Measurements from ENCODE around the gene CDC42EP4.
"Not testable (repeated sequence)": the region's sequence is repeated elsewhere in the genome, so short reads cannot be mapped to it uniquely, and the experiment has no call there.

Gene CDC42EP4

DNA sequence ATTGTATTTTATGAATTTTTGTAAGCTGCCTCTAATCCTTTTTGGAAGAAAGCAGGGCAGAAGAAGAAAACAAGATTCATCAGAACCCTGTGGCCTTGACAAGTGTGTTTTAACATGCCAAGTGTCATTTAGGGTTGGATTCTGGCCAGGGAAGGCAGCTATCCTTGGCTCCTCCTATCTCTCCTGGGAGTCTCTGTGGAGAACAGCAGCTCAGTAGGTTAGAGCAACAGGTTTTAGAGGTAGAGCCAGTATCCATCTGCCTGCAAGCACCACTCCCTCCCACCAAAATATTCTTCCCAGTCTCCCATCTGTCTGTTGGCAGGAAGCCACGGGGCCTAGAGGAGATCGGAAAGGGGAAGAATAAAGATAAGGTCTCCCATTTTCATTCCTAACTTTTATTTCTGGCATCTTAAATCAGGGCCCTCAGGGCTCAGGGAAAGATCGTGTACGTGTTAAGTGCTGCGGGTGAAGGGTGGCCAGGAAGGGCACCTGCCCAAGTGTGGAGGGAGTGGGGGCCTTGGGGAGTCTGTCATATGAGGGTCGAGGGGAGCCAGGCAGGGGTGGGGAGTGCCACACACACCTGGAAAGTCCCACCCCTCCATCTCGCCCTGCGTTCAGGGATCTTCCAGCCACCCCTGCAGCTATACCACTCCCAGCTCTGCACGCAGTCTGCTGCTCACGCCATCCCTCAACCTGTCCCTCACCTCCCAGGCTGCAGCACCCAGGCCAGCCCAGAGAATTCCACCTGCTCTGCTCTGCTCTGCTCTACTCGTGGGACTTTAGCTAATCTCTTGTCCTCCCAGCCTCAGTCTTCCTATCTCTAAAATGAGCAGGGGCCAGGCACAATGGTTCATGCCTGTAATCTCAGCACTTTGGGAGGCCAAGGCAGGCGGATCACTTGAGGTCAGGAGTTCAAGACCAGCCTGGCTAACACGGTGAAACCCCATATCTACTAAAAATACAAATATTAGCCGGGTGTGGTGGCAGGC lies 33.0 kb downstream of the CDC42EP4 start:
- peak; percentile 40 for DNase-seq

DNA sequence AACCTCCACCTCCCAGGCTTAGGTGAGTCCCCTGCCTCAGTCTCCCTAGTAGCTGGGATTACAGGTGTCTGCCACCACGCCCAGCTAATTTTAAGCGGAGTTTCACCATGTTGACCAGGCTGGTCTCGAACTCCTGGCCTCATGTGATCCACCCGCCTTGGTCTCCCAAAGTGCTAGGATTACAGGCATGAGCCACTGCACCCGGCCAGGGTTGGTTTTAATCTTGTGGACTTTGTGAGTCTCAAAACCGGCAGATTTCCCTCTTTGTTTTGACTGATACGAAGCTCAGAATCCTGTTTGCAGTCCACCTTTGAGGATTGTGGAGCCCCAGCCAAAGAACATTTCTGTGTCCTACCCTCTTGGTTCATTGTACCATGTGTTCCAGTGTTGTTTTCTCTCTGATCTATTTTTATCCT lies 33.7 kb downstream of the CDC42EP4 start:
- no peak for DNase-seq

DNA sequence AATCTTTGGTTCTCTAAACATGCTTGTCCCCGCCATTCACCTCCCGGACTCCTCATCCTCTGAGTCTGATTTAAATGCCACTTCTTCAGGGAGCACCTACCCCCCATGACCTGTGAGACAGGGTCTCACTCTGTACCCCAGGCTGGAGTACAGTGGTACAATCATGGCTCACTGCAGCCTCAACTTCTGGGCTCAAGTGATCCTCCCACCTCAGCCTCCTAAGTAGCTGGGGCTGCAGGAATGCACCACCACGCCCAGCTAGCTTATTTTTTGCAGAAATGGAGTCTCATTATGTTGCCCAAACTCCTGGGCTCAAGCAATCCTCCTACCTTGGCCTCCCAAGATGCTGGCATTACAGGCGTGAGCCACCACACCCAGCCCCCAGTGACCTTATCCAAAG lies 37.3 kb downstream of the CDC42EP4 start:
- DNase-seq = no peak

DNA sequence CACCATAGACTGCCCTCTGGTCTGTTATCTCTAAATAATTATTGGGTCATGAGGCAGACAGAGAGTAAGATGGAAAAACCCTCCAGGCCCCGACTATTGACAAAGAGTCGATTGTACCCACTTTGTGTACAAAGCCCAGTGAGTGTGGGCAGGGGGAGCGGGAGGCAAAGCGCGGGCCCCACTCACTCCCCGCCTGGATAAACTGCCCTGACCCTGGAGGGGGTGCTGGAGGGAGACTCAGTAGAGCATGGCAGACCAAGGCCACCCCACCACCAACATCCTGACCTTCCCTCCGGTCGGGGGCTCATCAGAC lies 38.9 kb downstream of the CDC42EP4 start:
- no peak for DNase-seq

DNA sequence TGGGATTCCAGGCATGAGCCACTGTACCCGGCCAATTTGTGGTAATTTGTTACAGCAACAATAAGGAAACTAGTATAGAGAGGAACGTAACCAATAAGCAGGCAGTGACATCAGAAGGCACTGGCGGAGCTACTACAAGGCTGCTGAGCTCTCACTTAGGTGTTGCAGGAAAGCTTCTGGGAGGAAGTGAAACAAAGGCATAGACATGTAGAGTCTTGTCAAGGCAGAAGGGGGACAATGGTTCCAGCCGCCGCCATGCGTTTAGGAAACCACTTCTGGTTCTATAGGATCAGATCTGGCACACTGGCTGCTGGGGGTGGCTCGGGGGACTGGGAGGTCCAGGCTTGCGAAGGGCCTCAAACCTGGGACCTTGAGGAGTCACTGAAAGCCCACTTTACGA lies 40.7 kb downstream of the CDC42EP4 start:
- DNase-seq = no peak

DNA sequence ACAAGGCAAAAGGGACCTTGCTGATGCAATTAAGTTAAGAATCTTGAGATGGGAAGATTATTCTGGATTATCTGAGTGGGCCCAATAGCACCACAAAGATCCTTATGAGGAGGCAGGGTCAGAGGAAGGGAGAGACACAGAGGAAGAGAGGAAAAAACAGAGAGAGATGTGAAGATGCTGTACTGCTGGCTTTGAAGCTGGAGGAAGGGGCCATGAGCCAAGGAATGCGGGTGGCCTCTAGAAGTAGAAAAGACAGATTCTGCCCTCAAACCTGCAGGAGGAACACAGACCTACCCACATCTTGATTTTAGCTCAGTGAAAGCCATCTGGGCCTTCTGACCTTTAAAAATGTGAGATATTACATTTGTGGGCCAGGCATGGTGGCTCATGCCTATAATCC lies 42.0 kb downstream of the CDC42EP4 start:
- no peak for DNase-seq

DNA sequence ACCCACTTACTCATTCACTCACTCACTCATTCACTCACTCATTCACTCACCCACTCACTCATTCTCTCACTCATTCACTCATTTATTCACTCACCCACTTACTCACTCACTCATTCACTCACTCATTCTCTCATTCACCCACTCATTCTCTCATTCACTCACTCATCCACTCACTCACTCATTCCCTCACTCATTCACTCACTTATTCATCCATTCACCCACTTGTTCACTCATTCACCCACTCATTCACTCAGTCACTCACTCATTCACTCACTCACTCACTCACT lies 42.5 kb downstream of the CDC42EP4 start:
- DNase-seq = no peak

DNA sequence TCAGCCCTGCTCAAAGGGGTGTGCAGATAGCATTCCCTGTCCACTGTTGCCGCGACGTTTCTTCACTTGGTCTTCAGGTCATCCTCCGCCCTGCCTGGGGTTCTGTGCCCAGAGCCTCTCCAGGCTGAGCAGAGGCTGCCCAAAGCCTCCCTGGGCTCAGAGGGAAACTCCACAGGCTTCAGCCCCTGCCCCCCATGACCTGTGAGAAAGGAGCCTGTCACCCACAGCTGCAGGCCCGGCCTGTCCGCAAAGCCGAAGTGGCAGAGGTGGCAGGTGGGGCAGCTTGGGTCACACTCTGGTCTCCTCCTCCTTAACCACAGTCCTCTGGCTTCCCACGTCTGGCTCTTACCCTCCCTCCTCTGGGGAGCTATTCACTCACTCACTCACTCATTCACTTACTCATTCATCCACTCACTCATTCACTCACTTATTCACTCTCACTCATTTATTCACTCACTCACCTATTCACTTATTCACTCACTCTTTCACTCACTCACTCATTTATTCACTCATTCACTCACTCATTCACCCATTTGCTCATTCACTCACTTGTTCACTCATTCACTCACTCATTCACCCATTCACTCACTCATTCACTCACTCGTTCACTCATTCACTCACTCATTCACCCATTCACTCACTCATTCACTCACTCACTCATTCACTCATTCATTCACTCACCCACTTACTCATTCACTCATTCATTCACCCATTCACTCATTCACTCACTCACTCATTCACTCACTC lies 43.0 kb downstream of the CDC42EP4 start:
- no peak for DNase-seq

DNA sequence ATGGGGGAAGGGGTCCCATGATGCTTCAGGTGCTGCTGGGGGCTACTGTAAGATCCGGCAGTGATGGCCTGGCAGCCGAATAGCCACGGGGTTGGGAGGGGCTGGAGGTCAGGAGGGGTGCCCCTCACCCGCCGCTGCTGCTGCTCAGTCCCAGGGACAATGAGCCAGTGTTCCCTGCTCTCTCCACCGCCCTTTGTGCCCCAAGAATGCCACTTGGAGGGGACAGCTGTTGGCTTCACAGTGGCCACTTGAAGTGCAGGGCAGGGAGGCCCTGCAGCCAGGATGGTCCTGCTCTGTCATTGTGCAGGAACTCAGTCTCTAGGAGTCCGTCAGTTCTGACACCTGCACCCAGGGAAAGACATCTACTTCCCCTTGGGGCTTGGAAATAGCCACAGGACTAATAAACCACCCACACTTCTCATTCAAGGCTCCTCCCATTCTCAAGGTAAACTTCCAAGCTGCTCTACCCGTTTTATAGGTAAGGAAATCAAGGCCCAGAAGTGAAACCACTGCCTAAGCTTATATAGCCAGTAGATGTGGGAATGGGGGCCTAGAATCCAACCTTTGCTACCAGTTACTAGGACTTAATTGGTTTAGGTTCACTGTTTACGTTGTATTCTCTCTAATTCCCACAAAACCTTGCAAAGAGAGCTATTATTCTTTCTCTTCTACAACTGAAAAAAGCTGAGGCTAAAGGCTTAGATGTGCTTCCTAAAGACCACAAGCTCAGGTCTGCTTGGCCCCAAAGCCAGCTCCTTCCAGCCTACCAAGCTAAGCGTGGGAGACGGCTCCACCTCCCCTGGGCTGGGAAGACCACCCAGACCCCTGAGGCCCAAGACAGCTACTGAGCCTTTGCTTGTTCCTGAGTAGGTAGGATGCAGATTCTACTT lies 43.9 kb downstream of the CDC42EP4 start:
- no peak for DNase-seq

DNA sequence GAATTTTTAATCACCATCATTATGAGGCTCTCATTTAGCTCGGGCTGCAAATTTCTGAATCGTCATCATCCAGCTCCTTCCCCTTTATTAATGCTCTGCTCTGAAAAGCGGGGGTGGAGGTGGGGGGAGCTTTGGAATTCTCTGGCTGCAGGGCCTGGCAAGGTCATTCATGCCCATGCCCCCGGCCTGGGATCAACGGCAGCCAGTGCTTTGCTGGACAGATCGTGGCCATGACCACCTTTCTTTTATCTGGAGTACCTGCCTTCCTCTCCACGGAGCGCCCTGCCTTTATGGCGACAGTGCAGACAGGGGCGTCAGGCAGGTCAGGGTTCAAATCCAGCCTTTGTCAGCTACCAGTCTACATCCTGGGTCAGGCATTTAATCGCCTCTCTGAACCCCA lies 45.0 kb downstream of the CDC42EP4 start:
- no peak for DNase-seq

DNA sequence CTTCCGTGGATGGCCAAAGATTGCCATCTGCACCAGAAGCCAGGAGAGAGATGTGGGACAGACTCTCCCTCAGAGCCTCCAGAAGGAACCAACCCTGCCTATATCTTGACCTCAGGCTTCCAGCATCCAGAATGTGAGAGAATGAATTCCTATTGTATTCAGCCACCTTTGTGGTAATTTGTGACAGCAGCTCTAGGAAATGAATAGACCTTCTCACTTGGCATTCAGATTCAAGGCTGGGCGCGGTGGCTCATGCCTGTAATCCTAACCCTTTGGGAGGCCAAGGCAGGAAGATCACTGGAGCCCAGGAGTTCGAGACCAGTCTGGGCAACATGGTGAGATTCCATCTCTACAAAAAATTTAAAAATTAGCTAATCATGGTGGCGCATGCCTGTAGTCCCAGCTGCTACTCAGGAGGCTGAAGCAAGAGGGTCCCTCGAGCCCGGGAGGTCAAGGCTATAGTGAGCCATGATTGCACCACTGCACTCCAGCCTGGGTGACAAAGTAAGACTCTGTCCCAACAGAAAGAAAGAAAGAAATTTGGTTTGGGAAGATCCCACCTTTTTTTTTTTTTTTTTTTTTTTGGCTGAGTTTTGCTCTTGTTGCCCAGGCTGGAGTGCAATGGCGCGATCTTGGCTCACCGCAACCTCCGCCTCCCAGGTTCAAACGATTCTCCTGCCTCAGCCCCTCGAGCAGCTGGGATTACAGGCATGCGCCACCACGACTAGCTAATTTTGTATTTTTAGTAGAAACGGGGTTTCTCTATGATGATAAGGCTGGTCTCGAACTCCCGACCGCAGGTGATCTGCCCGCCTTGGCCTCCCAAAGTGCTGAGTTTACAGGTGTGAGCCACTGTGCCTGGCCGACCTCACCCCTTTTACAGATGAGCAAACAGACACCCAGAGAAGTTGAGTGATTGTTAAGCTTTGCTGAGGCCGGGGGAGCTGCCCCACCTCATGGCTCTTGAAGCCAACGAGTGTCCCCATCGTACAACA lies 45.9 kb downstream of the CDC42EP4 start:
- no peak for DNase-seq

DNA sequence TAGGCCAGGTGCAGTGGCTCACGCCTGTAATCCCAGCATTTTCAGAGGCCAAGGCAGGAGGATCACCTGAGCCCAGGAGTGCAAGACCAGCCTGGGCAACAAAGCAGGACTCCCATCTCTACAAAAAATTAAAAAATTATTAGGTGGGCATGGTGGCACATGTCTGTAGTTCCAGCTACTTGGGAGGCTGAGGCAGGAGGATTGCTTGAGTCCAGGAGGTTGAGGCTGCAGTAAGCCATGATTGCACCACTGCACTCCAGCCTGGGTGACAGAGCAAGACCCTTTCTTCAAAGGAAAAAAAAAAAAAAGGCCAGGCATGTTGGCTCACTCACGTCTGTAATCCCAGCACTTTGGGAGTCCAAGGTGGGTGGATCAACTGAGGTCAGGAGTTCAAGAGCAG lies 47.4 kb downstream of the CDC42EP4 start:
- not testable (repeated sequence) for DNase-seq

DNA sequence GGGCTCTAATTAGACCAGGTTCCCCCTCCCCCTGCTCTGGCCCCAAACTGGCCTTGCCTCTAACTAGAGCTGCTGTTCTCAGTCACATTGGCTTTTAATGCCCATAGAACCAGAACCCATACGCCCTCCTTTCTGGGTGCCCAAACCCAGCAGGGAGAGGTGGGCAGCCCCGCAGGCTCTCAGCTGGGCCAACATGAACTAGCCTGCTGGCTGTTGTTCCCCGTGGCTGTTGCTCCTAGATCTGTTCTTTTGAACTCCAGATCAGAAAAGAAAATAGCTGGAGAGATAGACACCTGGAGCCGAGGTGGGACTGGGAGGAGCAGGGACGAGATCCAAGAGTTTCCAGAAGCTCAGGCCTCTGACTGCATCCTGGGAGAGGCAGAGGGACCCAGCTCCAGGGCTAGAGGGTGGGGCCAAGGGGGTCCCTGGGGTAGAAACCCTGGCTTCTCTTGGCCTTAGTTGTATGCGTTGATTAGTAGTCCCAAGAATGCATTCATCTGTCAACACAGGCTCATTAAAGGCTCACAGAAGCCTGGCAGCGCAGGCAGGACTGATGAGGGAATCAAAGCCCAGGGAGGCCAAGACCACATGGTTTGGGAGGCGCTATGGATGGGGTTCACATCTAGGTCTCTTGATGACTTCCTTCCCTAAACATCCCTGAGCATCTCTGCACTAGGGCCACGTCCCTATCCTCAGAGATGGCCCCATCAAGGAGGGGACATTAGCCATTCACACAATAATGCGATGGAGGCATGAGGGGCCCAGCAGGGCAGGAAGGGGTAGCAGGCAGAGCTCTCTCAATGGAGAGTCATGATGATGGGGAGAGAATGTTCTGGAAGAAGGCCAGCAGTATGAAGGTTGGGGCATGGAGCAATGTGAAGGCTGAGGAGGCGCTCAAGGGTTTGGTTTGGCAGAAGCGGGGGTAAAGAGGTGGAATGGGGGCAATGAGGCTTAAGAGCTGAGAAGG lies 48.8 kb downstream of the CDC42EP4 start:
- DNase-seq = peak; percentile 74

DNA sequence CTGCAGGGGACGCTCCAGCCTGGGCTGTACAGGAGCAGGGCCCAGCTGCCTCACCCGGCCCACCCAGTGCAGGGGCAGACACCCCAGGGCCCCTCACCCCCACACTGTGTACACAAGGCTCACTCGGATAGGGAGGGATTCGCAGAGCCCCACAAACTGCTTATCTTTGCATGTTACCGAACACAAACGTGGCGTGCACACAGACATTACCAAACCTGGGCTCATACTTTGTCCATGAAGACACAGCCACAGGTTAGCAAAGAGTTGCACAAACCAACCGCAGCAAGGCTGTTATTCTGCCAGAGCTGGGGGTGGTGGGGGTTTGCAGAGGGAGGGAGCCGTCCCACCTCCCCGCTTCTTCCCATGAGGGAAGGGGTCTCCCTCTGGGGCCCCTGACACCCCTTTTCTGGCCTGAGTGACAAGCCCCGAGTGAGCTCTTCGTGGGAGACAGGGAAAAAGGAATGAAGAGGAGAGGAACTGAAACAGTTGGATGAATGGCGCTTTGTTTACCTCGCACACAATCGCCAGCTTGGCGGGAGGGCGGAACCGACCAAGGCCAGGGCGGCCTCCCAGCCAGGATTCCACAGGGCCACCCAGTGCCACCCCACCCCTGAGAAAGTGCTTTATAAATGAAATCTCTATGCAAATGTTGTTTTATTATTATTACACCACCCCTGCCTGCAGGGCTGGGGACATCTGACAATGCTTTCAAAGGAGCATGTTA lies 49.7 kb downstream of the CDC42EP4 start:
- no peak for DNase-seq

DNA sequence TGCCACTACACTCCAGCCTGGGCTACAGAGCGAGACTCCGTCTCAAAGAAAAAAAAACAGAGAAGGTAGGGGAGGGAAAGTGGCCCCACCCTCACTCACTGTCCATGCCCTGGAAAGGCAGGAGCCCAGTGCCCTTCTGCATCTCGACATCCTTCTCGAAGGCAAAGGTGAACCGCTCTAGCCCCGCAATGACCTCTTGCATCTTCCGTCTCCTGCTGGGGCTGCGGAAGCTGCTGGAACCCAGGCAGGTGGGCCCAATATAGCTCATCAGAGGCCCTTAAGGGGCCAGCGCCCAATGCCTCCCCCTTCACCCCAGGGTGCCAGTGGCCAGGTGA lies 50.2 kb downstream of the CDC42EP4 start, which contains the start of gene CPSF4L:
CPSF4L (minus strand) TSS at position 264 of the 335 bp plus-strand sequence; CDS start at position 202, 62 bp downstream.
- DNase-seq = no peak

DNA sequence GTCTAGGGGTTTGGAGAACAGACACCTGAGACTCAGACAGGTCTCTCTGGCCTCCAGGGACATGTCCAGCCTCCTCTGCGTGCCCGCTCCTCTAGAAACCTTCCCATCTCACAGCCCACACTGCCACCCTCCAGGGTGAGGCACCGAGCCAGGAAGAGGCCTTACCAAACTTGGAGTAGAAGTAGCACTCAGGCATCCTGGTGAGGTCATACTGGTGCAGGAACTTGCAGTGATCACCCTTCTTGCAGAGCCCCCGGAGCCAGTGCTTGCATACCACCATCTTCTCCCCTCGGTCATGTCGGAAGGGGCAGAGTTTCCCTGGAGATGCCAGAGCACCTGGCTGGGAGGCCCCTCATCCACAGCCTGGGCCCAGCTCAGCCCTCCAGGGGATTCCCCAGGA lies 54.3 kb downstream of the CDC42EP4 start:
- DNase-seq = peak; percentile 15

DNA sequence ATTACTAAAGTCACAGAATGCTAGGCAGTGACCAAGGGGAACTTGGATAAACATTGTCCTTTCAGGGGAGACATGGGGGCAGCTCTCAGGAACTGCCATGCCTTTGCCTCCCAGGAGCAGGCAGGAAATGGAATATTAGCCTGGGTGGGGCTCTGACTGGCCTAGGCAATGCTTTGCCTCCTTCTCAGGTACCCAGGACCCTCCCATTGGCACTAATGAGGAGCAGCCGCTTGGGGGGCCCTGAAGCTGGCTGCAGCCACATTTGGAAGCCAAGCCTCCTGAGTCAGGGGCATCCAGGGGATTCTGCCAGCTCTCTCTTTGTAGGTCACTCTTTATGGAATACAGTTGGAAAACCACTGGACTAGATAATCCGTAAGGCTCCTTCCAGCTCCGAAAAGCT lies 55.6 kb downstream of the CDC42EP4 start:
- no peak for DNase-seq

DNA sequence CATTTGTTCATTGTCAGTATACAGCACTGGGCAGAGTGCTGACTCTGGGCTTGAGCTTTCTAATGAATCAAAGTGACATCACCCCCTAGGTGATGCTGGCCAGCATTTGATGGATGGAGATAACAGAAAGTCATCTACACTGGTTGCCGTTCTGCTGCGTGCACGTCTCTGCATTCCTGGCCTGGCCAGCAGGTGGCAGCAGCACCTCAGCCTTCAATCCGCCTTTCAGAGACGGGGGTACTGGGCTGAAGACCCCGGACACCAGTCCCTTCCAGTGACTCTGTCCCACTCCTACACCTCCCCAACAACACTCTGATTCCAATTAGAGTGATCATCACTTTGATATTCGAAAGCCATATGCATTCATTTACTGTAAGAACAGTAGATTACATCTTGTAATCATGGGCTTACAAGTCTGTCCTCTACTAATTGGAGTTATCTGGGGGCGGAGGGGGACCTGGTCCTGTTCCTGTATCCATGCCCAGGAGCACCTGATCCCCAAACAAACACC lies 56.1 kb downstream of the CDC42EP4 start:
- DNase-seq = peak; percentile 22

DNA sequence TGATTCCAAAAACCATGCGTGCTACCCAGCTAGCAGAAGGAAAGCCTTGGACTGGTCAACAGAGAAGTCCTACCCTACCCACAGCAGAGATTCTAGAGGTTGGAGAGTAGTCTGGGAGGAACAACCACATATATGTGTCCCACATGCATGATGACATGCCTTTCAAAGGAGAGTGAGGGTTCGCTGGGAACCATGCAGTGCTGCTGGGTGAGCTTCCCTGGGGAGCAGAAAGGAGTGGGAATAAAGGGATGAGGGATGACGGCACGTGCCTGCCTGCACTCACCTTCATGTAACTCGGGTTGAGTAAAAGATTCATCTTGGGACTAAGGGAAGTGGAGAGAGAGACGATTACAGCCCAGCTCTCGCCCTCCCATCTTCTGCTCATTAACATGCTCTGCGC lies 59.9 kb downstream of the CDC42EP4 start:
- DNase-seq = no peak

All from fibroblast of skin of scalp (primary cell).